Sigmoid colon (tissue), 4 donors: Measurements from ENCODE around the gene GPC6.

ENCODE experiments used
- CTCF ChIP-seq, 4 experiments: fragments of 450-650 bp in 3 of 4; fragments of 200-600 bp in 1 of 4; IDR thresholded peaks; one replicate each; pipeline ENCODE4 v1.5.1; 2016 to 2019; ENCODE audit warnings: antibody characterized with exemption in 4 of 4, mild to moderate bottlenecking in 3 of 4, moderate library complexity in 2 of 4
- EP300 ChIP-seq, 4 donors: sonication (generic); formaldehyde crosslinking; IDR thresholded peaks; one replicate each; pipeline ENCODE4 v1.6.1; 2017; ENCODE audit warnings: antibody characterized with exemption in 4 of 4
- POLR2A ChIP-seq, 2 donors: fragments of 450-650 bp; IDR thresholded peaks; one replicate each; pipeline ENCODE4 v1.6.1; 2016; ENCODE audit warnings: antibody characterized with exemption in 2 of 2, mild to moderate bottlenecking in 2 of 2, moderate library complexity in 2 of 2
- POLR2AphosphoS5 ChIP-seq, 4 donors: sonication (generic); formaldehyde crosslinking; IDR thresholded peaks; one replicate each; pipeline ENCODE4 v1.6.1; 2017; ENCODE audit warnings: antibody characterized with exemption in 4 of 4

- no peak for TF ChIP-seq CTCF (IDR thresholded peaks at IDR 0.05)
- no peak for TF ChIP-seq POLR2A (IDR thresholded peaks at IDR 0.05)
- no peak for TF ChIP-seq POLR2AphosphoS5 (IDR thresholded peaks at IDR 0.05)
- TF ChIP-seq EP300 (IDR thresholded peaks at IDR 0.05) = no peak
These were observed 673.4 kb downstream of the GPC6 start for GRCh38 chr13:93899981-93900380.
